NCI-H2227 (cell line): ENCODE results near the gene MVB12A.

Experiments
- DNase-seq: peaks from one replicate; lab custom pipeline; 2025; ENCODE audit not compliant: unreplicated experiment; lab: John Stamatoyannopoulos, UW

Gene MVB12A

GRCh38 chr19:17404621-17405249 is 15.1 kb upstream of the MVB12A start:
- no peak for DNase-seq

- no peak for DNase-seq
Measured at GRCh38 chr19:17405250-17406045, 14.4 kb upstream of the MVB12A start, which contains the start of gene BST2. Gene BST2 (minus strand): TSS chr19:17405630. CDS start chr19:17405575, 55 bp downstream.

DNA sequence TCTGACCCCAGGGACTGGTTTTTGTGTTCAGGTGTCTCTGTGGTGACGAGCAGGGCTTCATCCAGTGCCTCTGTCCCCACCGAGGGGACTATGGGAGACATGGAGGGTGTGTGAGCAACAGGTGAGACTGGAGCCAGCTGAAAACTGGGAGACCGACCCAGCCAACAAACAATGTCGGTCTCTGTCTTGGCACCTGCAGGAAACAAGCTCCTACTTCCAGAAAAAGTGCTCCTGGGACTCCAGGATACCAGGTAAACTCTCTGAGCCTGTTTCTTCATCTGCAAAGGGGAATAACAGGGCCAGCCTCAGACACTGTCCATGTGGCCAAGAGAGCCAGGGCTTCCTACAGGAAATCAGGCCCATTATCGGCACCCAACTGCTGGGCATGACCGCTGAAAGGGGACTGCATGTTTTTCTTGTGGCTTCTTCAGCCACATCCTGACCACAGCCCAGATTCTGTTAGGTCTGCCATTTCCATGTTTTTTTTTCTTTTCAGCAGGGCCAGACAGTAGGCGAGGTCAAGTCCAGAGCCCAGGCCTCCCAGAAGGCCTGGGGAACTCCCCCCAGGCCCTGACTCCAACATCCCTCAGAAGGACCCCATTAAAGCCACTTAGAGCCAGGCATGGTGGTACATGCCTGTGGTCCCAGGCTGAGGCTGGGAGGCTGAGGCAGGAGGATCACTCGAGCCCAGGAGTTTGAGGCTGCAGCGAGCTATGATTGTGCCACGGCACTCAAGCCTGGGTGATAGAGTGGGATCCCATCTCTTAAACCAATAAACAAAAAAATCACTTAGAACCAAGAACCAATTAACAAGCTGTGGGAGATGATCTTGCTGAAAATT is 13.6 kb upstream of the MVB12A start:
- DNase-seq = no peak

DNA sequence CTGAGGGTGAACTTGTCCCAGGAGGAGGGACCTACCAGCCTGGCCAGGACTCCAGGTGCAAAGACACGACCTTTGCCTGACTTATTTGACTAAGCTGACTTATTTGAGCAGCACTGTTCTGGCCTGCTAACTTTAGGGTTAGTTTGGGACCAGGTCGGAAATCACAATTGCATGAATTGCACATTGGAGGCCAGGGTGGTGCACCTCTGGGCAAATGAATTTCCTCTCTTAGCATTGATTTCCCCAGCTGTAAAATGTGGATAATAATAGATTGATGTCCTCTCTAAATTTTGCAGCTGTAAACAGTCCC is 13.0 kb upstream of the MVB12A start:
- DNase-seq = no peak

- no peak for DNase-seq
Measured at GRCh38 chr19:17409990-17410389, 9.9 kb upstream of the MVB12A start.

DNA sequence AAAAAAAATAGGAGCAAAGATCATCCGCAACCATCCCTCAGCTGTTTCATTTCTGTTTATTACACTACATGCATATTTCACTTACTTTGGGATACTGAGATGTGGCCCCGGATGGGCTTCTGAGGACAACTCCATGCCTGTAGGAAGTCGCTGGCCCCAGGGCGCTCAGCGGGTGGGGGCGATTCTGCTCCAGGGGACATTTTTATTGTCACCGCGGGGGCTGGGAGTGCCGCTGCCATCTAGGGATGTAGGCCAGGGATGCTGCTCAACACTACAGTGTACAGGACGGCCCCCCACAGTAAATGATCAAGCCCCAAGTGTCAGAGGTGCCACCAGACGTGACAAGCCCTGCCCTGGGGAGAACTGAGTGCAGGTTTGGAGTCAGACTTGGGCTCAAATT is 8.0 kb upstream of the MVB12A start:
- no peak for DNase-seq

DNA sequence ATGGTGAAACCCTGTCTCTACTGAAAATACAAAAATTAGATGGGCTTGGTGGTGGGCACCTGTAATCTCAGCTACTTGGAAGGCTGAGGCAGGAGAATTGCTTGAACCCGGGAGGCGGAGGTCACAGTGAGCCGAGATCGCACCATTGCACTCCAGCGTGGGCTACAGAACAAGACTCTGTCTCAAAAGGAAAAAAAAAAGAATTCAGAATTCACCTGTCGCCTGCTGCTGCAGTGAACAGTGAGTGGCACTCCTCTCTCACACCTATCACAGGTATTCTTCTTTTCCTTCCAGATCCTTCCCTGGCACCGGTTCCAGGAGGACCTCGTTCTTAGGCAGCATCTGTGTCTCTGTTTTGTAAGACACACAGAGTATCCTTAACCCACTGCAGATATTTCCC is 5.8 kb upstream of the MVB12A start:
- no peak for DNase-seq

DNA sequence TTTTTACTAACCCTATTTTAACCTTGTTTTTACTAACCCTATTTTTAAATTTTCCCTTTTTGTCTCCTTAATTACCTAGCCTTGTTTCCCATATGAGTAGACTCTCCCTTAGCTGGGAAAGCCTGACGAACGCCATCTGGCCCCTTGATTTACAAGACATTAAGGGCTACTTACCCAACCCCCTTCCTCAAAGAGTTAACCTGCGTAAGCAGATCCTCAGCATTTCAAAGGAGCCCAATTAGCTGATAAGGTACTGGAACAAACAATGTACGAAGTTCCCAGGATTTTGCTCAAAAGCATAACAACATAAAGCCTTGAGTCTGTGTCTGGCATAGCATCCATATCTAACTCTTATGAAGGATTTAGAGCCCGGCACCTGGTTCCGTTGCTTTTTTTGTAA is 4.7 kb upstream of the MVB12A start:
- peak; percentile 9 for DNase-seq

DNA sequence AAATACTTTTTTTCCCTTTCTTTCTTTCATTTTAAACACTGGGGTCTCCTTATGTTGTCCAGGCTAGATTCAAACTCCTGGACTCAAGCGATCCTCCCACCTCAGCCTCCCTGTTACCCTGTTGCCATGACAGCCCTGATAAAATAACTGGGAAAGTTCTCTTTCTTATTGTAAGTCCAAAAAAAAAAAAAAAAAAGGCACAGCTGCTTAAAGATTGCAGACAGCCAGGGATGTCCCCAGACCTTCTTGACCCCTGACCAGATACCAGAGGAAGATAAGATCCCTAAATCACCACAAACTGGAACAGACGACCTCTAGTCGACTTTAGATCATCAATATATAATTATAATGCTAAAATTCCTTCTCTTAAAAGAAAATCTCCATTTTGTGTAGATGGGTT is 1.1 kb upstream of the MVB12A start:
- DNase-seq = no peak

DNA sequence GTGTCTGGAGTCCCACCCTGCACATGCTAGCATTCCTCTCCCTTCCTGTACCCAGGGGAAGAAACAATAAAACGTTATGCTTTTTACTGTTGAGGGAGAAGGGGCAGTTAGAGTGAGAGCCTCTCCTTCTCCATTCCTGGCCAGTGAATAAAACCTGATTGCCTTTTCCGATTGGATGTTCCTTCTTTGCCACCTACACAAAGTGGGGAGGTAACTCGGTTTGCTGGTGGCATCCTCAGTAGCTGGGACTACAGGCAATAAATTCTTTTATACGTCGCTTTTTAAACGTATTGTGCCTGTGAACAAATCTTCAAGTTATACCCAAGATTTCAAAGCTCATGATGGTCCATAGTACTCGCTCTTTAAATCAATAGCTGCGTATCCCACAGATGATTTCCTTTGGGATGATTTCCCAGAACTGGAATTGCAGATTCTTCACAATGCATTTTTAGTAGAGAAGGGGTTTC is 660 bp upstream of the MVB12A start:
- DNase-seq = peak; percentile 30

DNA sequence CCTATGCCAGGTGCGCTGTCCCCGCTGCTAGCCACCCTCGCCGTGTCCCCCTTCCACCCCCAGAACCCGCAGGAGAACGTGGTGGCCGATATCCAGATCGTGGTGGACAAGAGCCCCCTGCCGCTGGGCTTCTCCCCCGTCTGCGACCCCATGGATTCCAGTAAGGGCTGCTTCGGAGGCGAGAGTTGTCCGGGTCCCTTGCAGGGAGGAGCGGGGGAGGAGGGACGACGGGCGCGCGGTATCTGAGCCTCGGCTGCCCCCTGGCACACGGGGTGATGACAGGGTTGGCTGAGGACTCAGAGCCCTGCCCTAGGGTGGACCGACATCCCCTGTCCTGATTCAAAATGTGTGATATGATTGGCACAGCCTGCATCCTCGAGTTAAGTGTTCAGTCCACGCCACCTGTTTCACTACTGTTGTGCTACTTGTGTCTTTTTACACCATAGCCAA is 653 bp downstream of the MVB12A start:
- peak; percentile 39 for DNase-seq

DNA sequence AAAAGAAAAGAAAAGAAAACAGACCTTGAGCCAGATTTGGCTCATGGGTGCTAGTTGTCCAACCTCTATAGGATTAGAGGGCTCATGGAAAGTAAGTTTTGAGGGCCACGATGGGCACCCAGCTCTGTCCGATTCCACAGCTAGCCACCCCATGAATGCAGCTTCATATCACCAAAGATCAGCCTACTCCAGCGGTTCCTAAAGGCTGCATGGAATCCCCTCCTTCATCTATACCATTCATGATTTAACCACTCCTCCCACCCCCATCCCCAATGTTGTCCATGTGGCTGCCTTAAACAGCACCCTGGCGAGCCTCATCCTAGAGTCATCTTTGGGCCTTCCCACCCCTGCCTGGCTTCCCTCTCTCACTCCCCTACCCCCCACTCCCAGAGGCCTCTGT is 2.1 kb downstream of the MVB12A start:
- DNase-seq = no peak

- DNase-seq = no peak
Measured at GRCh38 chr19:17423429-17424208, 3.8 kb downstream of the MVB12A start.

DNA sequence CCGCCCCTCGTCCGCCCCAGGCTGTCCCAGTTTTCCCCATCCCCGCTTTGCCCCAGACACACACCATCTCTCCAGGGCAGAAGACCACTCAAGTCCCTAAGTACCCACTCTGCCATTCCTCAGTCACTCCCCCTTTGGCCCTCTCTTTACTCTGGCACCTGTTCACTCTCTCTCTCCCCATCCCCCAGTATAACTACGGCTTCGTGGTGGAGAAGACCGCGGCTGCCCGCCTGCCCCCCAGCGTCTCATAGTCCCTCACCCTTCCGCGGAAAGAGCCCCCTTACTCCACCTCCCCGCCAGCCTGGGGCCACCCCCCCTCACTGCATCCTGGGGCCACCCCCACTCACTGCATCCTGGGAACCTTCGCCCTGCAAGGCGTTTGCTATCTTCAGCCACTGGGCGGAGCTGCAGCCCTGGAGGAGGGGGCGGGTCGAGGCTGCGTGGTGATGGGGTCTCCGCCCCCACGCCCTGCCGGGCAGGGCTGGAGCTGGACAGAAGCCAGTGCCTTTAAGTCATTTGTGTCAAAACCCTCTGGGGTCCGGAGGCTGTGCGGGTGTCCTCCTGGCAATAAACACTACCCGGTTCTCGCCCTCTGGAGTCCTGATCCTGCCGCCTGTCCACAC is 5.0 kb downstream of the MVB12A start:
- DNase-seq = peak; percentile 84

DNA sequence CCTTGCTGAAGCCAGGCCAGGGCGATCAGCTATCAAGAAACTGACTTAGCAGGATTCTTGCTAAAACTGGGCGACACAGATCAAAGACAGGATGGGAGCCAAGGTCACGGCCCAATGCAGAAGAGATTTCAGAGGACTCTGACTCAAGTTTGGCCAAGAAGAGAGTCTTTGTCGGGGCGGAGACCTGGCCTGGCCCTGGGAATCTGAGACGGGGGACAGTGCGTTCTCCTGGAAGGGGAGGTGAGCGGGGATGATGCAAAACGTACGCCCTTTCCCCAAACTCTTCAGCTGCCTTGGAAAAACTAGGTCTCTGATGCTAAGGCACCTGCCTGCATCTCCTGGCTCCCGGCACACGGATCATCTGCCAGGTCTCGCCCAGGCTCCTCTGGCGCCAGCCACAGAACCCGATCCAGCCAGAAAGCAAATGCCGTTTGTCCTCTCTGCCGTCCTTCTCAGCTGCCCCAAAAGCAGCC is 9.8 kb downstream of the MVB12A start:
- no peak for DNase-seq

- DNase-seq = no peak
Measured at GRCh38 chr19:17431417-17431816, 11.6 kb downstream of the MVB12A start.

- DNase-seq = no peak
Measured at GRCh38 chr19:17435218-17435617, 15.4 kb downstream of the MVB12A start.

- DNase-seq = no peak
Measured at GRCh38 chr19:17436094-17436873, 16.4 kb downstream of the MVB12A start.

GRCh38 chr19:17436874-17437267 is 17.0 kb downstream of the MVB12A start:
- no peak for DNase-seq
